ENCODE results near the gene PRSS21.
A peak's percentile ranks its signal among the peaks of the same experiment; 100 is the strongest.

The PRSS21 gene

DNA sequence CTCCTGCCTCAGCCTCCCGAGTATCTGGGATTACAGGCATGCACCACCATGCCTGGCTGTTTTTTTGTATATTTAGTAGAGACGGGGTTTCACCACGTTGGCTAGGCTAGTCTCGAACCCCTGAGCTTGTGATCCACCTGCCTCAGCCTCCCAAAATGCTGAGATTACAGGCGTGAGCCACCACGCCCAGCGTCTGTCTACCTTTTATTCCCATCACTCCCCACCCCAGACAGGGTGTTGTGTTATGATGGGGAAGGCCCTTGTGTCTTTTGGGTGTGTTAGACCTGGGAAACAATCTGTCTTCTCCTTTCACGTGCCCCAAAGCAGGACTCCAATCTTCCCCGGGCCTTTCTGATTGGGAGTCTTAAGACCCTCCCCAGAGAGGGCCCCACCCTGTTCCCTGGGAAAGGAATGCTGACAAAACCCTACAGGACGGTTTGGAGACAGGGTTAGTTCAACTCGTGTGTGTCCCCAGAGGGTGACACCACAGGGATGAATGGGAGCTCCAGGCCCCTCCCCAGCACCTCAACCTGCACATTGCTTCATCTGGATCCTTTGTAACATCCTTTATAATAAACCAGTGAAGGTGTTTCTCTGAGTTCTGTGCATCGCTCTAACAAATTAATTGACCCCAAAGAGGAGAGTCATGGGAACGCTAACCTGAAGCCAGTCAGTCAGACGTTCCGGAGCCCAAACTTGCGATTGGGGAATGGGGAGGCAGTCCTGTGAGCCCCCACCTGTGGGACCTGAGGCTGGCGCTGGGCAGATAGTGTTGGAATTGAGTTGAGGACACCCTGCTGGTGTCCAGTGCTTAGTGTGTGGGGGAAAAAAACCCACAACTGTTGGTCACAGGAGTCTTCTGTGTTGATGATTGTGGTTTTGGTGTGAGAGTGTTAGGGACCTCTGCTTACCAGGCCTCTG is 36.8 kb upstream of the PRSS21 start:
- DNase-seq (ENCODE audit: low spot score), result no peak

DNA sequence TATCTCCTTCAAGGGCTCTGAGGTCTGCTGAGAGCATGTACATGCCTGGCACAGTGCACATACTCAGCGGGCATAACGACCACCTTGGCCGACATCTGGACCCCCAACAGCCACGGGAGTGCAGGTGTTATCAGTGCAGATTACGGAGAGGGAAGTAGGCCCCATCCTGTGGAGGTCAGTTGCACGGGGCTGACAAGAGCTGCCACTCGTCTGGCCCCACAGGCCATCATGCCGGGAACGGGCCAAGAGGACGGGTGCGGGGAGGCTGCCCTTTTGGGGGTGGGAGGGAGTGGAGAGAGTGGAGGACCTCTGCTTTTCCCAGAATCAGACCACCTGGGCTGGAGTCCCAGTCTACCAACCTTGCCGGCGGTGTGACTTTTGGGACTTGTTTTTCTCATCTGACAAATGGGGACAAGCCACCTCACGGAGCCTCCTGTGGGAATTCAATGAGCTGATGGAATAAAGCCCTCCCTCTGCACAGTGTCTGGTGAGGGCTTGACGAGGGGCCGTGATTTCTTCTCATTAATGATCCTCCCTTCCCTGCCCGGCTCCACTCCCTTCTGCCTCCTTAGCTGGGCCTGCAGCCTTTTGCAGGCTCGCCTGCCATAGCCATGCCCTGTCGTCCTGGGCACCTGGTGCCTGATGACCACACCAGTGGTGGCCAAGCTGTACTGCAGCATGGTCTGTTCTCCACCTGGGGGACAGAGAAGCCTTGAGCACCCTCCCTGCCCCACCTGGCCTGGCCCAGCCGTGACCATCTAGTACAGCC is 34.3 kb upstream of the PRSS21 start:
- DNase-seq (ENCODE audit: low spot score), result no peak

- DNase-seq (ENCODE audit: low spot score), result no peak
Measured at GRCh38 chr16:2783581-2784357, 33.3 kb upstream of the PRSS21 start.

DNA sequence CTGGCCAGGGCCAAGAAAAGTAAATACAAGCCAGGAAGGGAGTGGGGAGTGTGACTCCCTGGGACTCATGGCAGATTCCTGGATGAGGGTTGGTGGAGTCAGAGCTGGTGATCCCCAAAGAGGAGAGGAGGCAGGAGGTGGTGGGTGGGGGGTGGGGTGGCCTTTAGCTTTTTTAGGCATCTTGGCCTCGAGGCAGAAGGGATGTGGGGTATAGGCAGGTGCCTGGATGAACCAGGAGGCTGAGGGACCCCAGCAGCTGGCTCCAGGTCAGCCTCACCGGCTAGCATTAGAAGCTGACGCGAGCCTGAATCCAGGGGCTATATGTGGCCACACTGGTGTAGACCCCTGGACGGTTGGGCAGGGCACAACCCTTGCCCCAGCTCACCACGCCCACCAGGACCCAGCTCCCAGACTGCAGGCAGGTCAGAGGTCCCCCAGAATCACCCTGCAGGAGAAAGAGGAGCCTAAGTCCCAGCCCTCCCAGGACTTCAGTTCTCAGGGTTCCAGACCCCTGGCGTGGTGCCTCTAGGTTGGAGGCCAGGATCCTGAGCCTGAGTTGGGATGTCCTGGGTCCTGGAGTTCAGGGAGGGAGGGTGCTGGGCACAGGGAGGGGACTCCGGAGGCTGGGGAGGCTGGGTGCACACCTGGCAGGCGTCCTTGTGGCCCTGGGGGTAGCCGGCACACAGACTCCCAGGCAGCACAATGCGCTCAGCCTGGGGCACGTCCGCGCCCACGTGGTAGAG is 32.5 kb upstream of the PRSS21 start:
- no peak for DNase-seq (ENCODE audit: low spot score)

- DNase-seq (ENCODE audit: low spot score), result no peak
Measured at GRCh38 chr16:2785101-2785991, 31.7 kb upstream of the PRSS21 start.

DNA sequence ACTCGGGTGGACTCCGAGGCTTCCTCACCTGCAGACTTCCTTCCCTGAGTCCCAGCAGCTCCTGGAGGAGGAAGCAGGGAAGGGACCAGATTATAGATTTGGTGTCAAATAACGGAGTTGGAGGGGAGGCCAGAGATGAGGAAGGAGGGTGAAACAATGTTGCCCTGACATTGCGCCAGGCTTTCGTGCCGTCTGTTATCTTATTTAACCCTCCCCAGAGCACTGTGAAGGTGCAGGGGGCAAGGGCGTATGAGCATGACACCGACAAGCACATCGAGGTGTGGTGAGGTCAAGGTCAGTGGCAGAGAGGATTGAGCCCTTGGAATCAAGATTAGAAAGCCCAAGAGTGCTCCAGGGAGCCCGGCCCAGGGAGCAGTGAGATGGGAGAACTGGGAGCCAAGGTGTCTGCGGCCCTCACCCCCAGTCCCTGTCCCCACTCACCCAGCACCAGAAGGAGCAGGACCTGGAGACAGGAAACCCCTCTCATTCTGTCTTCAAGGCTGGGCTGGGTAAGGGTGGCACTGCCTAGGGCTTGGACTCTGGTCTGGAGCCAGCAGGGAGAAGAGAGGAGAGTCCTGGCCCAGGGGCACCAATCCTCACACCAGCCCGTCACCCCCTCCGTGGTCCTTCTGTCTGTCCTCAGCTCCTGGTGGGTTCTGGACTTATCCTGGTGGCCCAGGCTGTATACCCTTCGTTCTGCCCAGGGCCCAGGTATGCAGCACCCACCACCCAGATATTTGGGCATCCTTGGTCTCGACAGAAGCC is 30.8 kb upstream of the PRSS21 start:
- DNase-seq (ENCODE audit: low spot score), result no peak

- no peak for DNase-seq (ENCODE audit: low spot score)
Measured at GRCh38 chr16:2786826-2787151, 30.2 kb upstream of the PRSS21 start.

DNA sequence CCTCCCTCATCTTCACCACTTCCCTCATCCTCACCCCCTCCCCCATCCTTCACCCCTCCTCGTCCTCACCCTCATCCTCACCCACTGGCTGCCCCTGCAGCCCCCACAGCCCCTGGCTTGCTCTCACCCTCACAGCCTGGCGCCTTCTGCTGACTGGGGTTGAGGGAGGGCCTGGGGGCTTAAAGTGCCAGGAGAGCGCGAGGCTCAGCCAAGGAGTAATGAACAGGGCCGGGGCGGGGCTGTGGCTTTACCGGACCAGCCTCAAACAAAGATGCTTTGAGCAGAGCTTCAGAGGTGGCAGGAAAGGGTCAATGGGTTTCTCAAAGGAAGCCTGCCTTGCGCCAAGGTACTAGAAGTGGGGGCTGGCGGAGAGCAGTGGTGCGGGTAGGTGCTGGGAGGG is 29.6 kb upstream of the PRSS21 start, which contains the start of gene PRSS33:
Gene PRSS33 (minus strand): TSS at position 155 of the 400 bp plus-strand sequence. CDS start 1,013 bp downstream, outside the sequence.
- DNase-seq (ENCODE audit: low spot score), result no peak

DNA sequence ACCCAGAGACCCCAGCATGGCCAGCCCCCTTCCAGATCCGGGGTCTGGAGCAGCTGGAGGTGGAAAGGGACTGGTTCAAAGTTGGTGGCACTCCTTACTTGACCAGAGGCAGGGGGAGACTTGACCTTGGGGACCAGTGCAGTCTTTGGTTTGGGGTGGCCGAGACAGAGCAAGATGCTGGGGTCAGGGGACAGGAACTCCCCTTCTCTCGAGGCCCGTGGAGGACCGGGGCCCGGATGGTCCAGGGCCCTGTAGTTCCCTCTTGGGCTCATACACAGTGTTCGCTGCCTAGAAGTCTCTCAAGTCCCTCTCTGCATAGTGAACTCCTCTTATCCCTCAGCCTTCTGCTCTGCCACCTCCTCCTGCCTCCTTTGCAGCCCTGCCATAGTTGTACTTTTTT is 29.1 kb upstream of the PRSS21 start:
- no peak for DNase-seq (ENCODE audit: low spot score)

DNA sequence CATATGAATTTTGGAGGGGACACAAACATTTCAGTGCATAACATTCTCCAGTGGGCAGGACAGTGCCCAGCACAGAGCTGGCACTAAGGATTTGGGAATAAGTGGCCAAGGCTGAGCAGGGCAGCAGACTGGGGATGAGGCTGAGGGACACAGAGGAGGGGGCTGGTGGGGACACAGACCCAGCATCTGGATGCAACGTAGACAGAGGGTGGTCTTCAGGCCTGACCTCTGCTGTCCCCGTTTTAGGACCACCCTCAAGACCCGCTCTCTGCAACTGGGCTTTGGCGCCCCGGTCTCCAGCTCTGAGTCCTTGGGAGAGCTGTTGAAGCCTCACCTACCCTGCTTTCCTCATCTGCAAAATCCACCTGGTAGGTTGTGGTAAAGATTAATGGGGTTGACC is 26.4 kb upstream of the PRSS21 start:
- no peak for DNase-seq (ENCODE audit: low spot score)

DNA sequence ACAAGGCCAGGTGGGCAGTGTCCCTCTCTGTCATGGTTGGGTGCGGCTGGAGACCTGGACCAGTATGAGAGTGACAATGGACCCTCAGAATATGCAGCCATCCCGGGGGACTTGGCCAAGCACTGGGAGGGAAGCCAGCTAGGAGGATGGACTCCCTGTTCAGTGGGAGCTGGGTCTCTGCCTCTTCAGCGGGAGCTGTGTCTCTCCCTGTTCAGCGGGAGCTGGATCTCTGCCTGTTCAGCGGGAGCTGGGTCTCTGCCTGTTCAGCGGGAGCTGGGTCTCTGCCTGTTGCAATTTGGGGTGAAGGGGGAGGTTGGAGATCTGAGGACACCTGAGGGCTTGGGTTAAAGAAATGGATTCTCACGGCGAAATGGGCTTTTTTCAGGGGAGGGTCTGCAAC is 25.9 kb upstream of the PRSS21 start:
- no peak for DNase-seq (ENCODE audit: low spot score)

DNA sequence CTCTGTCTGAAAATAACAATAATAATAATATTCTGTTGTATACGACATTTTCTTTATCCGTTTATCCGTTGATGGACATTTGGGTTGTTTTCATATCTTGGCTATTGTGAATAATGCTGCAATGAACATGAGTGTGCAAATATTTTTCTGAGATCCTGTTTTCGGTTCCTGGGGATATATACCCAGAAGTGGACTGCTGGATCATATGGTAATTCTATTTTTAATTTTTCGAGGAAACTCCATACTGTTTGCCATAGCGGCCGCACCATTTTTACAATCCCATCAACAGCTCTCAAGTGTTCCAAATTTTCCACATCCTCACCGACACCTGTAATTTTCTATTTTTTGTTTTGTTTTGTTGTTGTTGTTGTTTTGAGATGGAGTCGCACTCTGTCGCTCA is 24.1 kb upstream of the PRSS21 start:
- DNase-seq (ENCODE audit: low spot score), result no peak

GRCh38 chr16:2795395-2796143 is 21.5 kb upstream of the PRSS21 start:
- no peak for DNase-seq (ENCODE audit: low spot score)

DNA sequence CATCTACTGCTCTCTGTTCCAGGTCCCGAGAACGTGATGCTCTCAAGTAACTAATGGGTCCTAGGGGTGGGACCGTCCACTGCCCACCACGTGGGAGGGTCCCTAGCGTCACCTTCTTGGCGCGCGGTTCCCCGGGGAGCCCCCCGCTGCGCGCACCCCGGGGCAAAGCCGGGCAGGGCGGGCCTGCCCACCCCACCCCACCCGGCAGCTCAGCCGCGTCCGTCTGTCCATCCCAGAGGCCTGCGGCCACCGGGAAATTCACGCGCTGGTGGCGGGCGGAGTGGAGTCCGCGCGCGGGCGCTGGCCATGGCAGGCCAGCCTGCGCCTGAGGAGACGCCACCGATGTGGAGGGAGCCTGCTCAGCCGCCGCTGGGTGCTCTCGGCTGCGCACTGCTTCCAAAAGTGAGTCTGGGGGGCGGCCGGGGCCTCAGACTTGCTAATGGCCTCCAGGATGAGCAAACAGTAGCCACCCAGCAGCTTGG is 18.3 kb upstream of the PRSS21 start:
- DNase-seq (ENCODE audit: low spot score), result no peak

DNA sequence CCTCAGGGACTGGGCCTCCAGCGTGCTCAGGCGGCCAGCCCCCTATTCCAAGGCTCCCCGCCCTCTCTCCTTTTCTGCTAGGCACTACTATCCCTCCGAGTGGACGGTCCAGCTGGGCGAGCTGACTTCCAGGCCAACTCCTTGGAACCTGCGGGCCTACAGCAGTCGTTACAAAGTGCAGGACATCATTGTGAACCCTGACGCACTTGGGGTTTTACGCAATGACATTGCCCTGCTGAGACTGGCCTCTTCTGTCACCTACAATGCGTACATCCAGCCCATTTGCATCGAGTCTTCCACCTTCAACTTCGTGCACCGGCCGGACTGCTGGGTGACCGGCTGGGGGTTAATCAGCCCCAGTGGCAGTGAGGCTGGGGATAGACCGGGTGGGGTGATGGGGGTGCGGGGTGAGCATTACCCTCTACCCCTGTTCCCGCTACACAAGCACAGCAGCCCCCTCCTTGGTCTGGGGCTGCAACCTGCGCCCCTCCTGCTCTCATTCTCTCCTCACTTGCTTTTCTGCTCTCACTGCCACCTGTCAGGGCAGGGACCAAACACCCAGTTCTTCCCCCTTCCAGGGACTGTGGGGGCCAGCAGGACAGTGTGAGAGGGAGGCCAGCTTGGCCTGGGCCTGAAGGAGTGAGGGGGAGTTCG is 17.7 kb upstream of the PRSS21 start:
- DNase-seq (ENCODE audit: low spot score), result no peak

GRCh38 chr16:2799859-2800226 is 17.2 kb upstream of the PRSS21 start:
- DNase-seq (ENCODE audit: low spot score), result peak; percentile 61

GRCh38 chr16:2803545-2804195 is 13.4 kb upstream of the PRSS21 start:
- DNase-seq (ENCODE audit: low spot score), result no peak

GRCh38 chr16:2804728-2805127 is 12.3 kb upstream of the PRSS21 start:
- no peak for DNase-seq (ENCODE audit: low spot score)
